WTC11 (cell line): ENCODE data around the gene GOLT1A. TPM values are rescaled to one million over a fixed set of nuclear protein-coding genes. Genes with fewer than 3 reads are reported as not detected.
A peak's percentile ranks its signal among the peaks of the same experiment; 100 is the strongest.

Source experiments
- CTCF ChIP-seq: fragments of 200-600 bp; IDR thresholded peaks from 2 replicates; pipeline ENCODE4 v1.8.0; 2022; ENCODE audit warnings: antibody characterized with exemption
- FOXK1 ChIP-seq: sonication (generic); formaldehyde crosslinking; IDR thresholded peaks from 2 replicates; pipeline ENCODE4 v1.8.0; 2022; ENCODE audit warnings: mild to moderate bottlenecking, moderate library complexity, missing genetic modification reagents
- FOXP1 ChIP-seq: sonication (generic); formaldehyde crosslinking; IDR thresholded peaks from 2 replicates; pipeline ENCODE4 v1.8.0; 2022; ENCODE audit warnings: missing genetic modification reagents, mild to moderate bottlenecking, moderate library complexity, borderline replicate concordance
- HMGA2 ChIP-seq: fragments of 250-450 bp; sonication (Bioruptor Pico); IDR thresholded peaks from 2 replicates; pipeline ENCODE4 v1.4.0; 2021; ENCODE audit warnings: mild to moderate bottlenecking, moderate library complexity
- HMGXB4 ChIP-seq: sonication (generic); formaldehyde crosslinking; IDR thresholded peaks from 2 replicates; pipeline ENCODE4 v1.8.1; 2023; ENCODE audit warnings: mild to moderate bottlenecking, moderate library complexity, missing genetic modification reagents
- MAX ChIP-seq: sonication (generic); formaldehyde crosslinking; IDR thresholded peaks from 2 replicates; pipeline ENCODE4 v1.8.0; 2022; ENCODE audit warnings: mild to moderate bottlenecking, missing genetic modification reagents
- MXD4 ChIP-seq: fragments of 250-450 bp; sonication (Bioruptor Pico); IDR thresholded peaks from 2 replicates; pipeline ENCODE4 v1.8.0; 2021; ENCODE audit warnings: mild to moderate bottlenecking, moderate library complexity, borderline replicate concordance
- PRDM15 ChIP-seq: sonication (generic); formaldehyde crosslinking; IDR thresholded peaks from 2 replicates; pipeline ENCODE4 v1.8.0; 2022; ENCODE audit warnings: missing genetic modification reagents
- PREB ChIP-seq: sonication (generic); formaldehyde crosslinking; IDR thresholded peaks from 2 replicates; pipeline ENCODE4 v1.8.1; 2022; ENCODE audit warnings: mild to moderate bottlenecking, missing genetic modification reagents, moderate library complexity, borderline replicate concordance
- SMAD4 ChIP-seq: sonication (generic); formaldehyde crosslinking; IDR thresholded peaks from 2 replicates; pipeline ENCODE4 v1.8.0; 2022; ENCODE audit warnings: mild to moderate bottlenecking, missing genetic modification reagents
- USF1 ChIP-seq: sonication (generic); formaldehyde crosslinking; IDR thresholded peaks from 2 replicates; pipeline ENCODE4 v1.8.0; 2022; ENCODE audit warnings: mild to moderate bottlenecking, missing genetic modification reagents
- USF2 ChIP-seq: sonication (generic); formaldehyde crosslinking; IDR thresholded peaks from 2 replicates; pipeline ENCODE4 v1.8.1; 2023; ENCODE audit warnings: mild to moderate bottlenecking, missing genetic modification reagents, moderate library complexity
- ZNF121 ChIP-seq: sonication (generic); formaldehyde crosslinking; IDR thresholded peaks from 2 replicates; pipeline ENCODE4 v1.8.0; 2023; ENCODE audit warnings: missing genetic modification reagents
- ZNF219 ChIP-seq: sonication (generic); formaldehyde crosslinking; IDR thresholded peaks from 2 replicates; pipeline ENCODE4 v1.8.0; 2023; ENCODE audit warnings: missing genetic modification reagents, mild to moderate bottlenecking, borderline replicate concordance
- ZSCAN18 ChIP-seq: fragments of 250-450 bp; sonication (Bioruptor Pico); IDR thresholded peaks from 2 replicates; pipeline ENCODE4 v2.1.2; 2022; ENCODE audit warnings: mild to moderate bottlenecking, moderate library complexity
- total RNA-seq: library from RNA; stranded (reverse); gene quantifications from 3 replicates; pipeline ENCODE4 v1.2.3, GENCODE V29; 2021
- TF ChIP-seq, protein P1 (sequence below): sonication (generic); formaldehyde crosslinking; IDR thresholded peaks from 2 replicates; pipeline ENCODE4 v1.8.0; 2023; ENCODE audit warnings: mild to moderate bottlenecking, missing genetic modification reagents
- TF ChIP-seq, protein P2 (sequence below): fragments of 250-450 bp; sonication (Bioruptor Pico); IDR thresholded peaks from 2 replicates; pipeline ENCODE4 v1.9.0; 2021; ENCODE audit warnings: mild to moderate bottlenecking

The GOLT1A gene
- total RNA-seq, 1 experiment from 2014 or later = 6.5 TPM

- TF ChIP-seq PREB (CRISPR knock-in tag) = no peak
- peak; percentile 29; the same call in 1 of the 2 replicates for TF ChIP-seq USF2 (CRISPR knock-in tag)
- no peak; the same call in 1 of the 2 replicates for TF ChIP-seq HMGXB4
- no peak for TF ChIP-seq MXD4 (CRISPR knock-in tag)
- peak; percentile 93 for TF ChIP-seq ZNF121 (CRISPR knock-in tag)
- no peak for TF ChIP-seq ZSCAN18
- no peak; the same call in 1 of the 2 replicates for TF ChIP-seq FOXP1 (CRISPR knock-in tag)
- no peak for TF ChIP-seq PRDM15
- TF ChIP-seq USF1 (CRISPR knock-in tag) = peak; percentile 43; the same call in 1 of the 2 replicates
- TF ChIP-seq SMAD4 (CRISPR knock-in tag) = no peak
- peak; percentile 94 for TF ChIP-seq CTCF
- 0 out of 2 replicates have a peak, but pooled peaks have one; percentile 23 for TF ChIP-seq MAX
- TF ChIP-seq, protein P1, sequence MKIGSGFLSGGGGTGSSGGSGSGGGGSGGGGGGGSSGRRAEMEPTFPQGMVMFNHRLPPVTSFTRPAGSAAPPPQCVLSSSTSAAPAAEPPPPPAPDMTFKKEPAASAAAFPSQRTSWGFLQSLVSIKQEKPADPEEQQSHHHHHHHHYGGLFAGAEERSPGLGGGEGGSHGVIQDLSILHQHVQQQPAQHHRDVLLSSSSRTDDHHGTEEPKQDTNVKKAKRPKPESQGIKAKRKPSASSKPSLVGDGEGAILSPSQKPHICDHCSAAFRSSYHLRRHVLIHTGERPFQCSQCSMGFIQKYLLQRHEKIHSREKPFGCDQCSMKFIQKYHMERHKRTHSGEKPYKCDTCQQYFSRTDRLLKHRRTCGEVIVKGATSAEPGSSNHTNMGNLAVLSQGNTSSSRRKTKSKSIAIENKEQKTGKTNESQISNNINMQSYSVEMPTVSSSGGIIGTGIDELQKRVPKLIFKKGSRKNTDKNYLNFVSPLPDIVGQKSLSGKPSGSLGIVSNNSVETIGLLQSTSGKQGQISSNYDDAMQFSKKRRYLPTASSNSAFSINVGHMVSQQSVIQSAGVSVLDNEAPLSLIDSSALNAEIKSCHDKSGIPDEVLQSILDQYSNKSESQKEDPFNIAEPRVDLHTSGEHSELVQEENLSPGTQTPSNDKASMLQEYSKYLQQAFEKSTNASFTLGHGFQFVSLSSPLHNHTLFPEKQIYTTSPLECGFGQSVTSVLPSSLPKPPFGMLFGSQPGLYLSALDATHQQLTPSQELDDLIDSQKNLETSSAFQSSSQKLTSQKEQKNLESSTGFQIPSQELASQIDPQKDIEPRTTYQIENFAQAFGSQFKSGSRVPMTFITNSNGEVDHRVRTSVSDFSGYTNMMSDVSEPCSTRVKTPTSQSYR (CRISPR knock-in tag) = no peak
- TF ChIP-seq ZNF219 (CRISPR knock-in tag) = no peak
- TF ChIP-seq, protein P2, sequence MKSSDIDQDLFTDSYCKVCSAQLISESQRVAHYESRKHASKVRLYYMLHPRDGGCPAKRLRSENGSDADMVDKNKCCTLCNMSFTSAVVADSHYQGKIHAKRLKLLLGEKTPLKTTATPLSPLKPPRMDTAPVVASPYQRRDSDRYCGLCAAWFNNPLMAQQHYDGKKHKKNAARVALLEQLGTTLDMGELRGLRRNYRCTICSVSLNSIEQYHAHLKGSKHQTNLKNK (CRISPR knock-in tag) = no peak
- no peak for TF ChIP-seq HMGA2
- no peak for TF ChIP-seq FOXK1 (CRISPR knock-in tag)
Measured at GRCh38 chr1:204207136-204207616, 6.6 kb downstream of the GOLT1A start (continued).
